ENCODE data around the gene ATG4C.
"Not testable (repeated sequence)": the region's sequence is repeated elsewhere in the genome, so short reads cannot be mapped to it uniquely, and the experiment has no call there.

Gene ATG4C
- 5.8 to 9.9 (median 7.2) reads per million in 4 donors for total RNA-seq

GRCh38 chr1:62783736-62784508 is at the start of gene ATG4C:
TSS of gene ATG4C (plus strand) at chr1:62784132. CDS start at chr1:62803787, 19,655 bp downstream.
- peak; percentile 87 to 96 (median 91) for DNase-seq

- DNase-seq, result no peak
Observed at GRCh38 chr1:62735491-62736171, 48.3 kb upstream of the ATG4C start.

- DNase-seq, result not testable (repeated sequence)
Observed at GRCh38 chr1:62740701-62741100, 43.2 kb upstream of the ATG4C start.

GRCh38 chr1:62744611-62745577 is 39.0 kb upstream of the ATG4C start:
- DNase-seq, result no peak

- DNase-seq, result peak in 1 of 5 donors; percentile 20
Observed at GRCh38 chr1:62746086-62746808, 37.7 kb upstream of the ATG4C start.

GRCh38 chr1:62746809-62747138 is 37.2 kb upstream of the ATG4C start:
- DNase-seq, result no peak

GRCh38 chr1:62753031-62753965 is 30.6 kb upstream of the ATG4C start:
- DNase-seq, result no peak

- DNase-seq, result not testable (repeated sequence)
Observed at GRCh38 chr1:62754938-62755337, 29.0 kb upstream of the ATG4C start.

GRCh38 chr1:62756255-62756884 is 27.6 kb upstream of the ATG4C start:
- DNase-seq, result not testable (repeated sequence)

GRCh38 chr1:62759232-62759875 is 24.6 kb upstream of the ATG4C start:
- DNase-seq, result not testable (repeated sequence)

GRCh38 chr1:62760021-62760782 is 23.7 kb upstream of the ATG4C start:
- not testable (repeated sequence) for DNase-seq

- DNase-seq, result not testable (repeated sequence)
Observed at GRCh38 chr1:62761223-62761870, 22.6 kb upstream of the ATG4C start.

GRCh38 chr1:62762027-62762426 is 21.9 kb upstream of the ATG4C start:
- not testable (repeated sequence) for DNase-seq

- DNase-seq, result no peak
Observed at GRCh38 chr1:62765981-62766380, 18.0 kb upstream of the ATG4C start.

GRCh38 chr1:62768551-62768950 is 15.4 kb upstream of the ATG4C start:
- DNase-seq, result not testable (repeated sequence)

GRCh38 chr1:62772607-62773295 is 11.2 kb upstream of the ATG4C start:
- no peak for DNase-seq

GRCh38 chr1:62774006-62774405 is 9.9 kb upstream of the ATG4C start:
- no peak for DNase-seq
